Ishikawa (cell line): ENCODE measurements around the gene OVOL1.

Source experiments
- CEBPB ChIP-seq: IDR thresholded peaks from 2 replicates; pipeline ENCODE4 v1.6.1; 2012
- CREB1 ChIP-seq: IDR thresholded peaks from 2 replicates; pipeline ENCODE4 v1.6.1; 2012; ENCODE audit warnings: low read depth
- EGR1 ChIP-seq: IDR thresholded peaks from 2 replicates; pipeline ENCODE4 v1.6.1; 2012
- EP300 ChIP-seq: IDR thresholded peaks from 2 replicates; pipeline ENCODE4 v1.6.1; 2012; ENCODE audit warnings: borderline replicate concordance
- FOXM1 ChIP-seq: IDR thresholded peaks from 2 replicates; pipeline ENCODE4 v1.6.1; 2012; ENCODE audit warnings: low read depth, borderline replicate concordance
- MAX ChIP-seq: IDR thresholded peaks from 2 replicates; pipeline ENCODE4 v1.6.1; 2012
- NFIC ChIP-seq: IDR thresholded peaks from 2 replicates; pipeline ENCODE4 v1.6.1; 2012
- RAD21 ChIP-seq: IDR thresholded peaks from 2 replicates; pipeline ENCODE4 v1.6.1; 2012; ENCODE audit warnings: low read depth
- REST ChIP-seq: IDR thresholded peaks from 2 replicates; pipeline ENCODE4 v1.6.1; 2012; ENCODE audit warnings: low read depth, mild to moderate bottlenecking
- TAF1 ChIP-seq: IDR thresholded peaks from 2 replicates; pipeline ENCODE4 v1.6.1; 2012; ENCODE audit warnings: low read depth, mild to moderate bottlenecking
- TCF12 ChIP-seq: IDR thresholded peaks from 2 replicates; pipeline ENCODE4 v1.6.1; 2012; ENCODE audit warnings: low read depth
- TEAD4 ChIP-seq: IDR thresholded peaks from 2 replicates; pipeline ENCODE4 v1.6.1; 2012
- USF1 ChIP-seq: IDR thresholded peaks from 2 replicates; pipeline ENCODE4 v1.6.1; 2012
- YY1 ChIP-seq: IDR thresholded peaks from 2 replicates; pipeline ENCODE4 v1.6.1; 2012; ENCODE audit warnings: low read depth
- ZBTB7A ChIP-seq: IDR thresholded peaks from 2 replicates; pipeline ENCODE4 v1.6.1; 2012; ENCODE audit warnings: low read depth

OVOL1 gene

GRCh38 chr11:65767406-65767805, 19.5 kb upstream of the OVOL1 start:
- TF ChIP-seq TCF12 (no peak), REST (no peak), TAF1 (no peak), RAD21 (no peak), ZBTB7A (no peak), EGR1 (no peak), USF1 (no peak), YY1 (no peak), TEAD4 (no peak), FOXM1 (no peak), CREB1 (no peak), NFIC (no peak), MAX (no peak), EP300 (no peak), CEBPB (no peak)

GRCh38 chr11:65770951-65771567, 15.8 kb upstream of the OVOL1 start:
- no peak for TF ChIP-seq ZBTB7A
- no peak for TF ChIP-seq MAX
- no peak for TF ChIP-seq TAF1
- TF ChIP-seq FOXM1, result no peak
- TF ChIP-seq EGR1, result no peak
- TF ChIP-seq USF1, result no peak
- TF ChIP-seq RAD21, result no peak

DNA sequence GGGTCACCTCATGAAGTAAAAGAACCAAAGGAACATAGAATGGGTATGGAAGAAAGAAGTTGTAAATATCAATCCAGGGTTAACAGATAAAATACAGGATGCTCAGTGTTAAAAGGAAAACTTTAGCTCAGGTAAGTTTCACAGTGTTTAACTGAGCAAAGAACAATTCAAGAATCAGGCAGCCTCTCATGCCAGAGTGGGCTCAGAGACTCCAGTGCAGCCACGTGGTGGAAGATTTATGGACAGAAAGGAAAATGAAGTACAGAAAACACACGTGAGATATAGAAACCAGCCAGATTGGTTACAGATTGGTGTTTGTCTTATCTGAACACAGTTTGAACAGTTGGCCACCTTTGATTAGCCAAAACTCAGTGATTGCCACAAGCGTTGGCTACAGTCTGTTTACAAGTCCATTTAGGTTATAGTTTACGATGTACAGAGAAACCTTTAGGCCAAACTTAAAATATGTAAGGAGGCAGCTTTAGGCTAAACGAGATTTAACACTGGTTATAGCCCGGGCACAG, 15.2 kb upstream of the OVOL1 start:
- TF ChIP-seq ZBTB7A (no peak), EGR1 (no peak), MAX (no peak), TAF1 (no peak), CREB1 (no peak), NFIC (no peak), CEBPB (no peak), FOXM1 (no peak), REST (no peak), RAD21 (no peak), YY1 (no peak)

GRCh38 chr11:65773784-65774411, 13.0 kb upstream of the OVOL1 start:
- TF ChIP-seq MAX (no peak), EGR1 (no peak)

DNA sequence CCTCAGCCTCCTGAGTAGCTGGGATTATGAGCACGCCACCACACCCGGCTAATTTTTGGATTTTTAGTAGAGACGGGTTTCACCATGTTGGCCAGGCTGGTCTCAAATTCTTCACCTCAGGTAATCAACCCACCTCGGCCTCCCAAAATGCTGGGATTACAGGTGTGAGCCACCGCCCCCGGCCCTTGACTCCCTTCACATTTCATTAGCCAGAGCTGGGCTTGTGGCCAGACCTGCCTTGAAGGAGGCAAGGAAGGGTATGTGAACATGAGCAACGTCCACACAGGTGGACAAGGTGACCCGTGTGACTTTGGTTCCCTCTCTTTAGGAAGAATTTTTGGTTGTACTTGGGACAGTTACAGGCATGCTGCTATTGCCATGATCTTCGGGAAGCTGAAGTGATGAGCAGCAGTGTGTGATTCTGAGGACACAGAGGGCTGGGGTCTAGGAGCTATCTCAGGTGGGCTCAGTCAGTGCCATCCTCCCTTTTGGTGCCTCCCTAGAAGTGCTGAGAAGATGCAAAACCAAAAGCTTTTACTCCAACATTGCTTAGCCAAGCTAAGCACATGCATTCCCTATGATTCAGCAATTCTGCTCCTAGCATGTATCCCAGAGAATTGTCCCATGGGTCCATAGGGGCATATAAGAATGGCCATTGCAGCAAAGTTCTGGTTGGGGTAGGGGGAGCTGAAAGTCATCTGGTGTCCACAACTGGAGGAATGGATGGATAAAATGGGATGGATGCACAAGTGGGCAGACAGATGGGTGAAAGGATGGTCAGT, 12.1 kb upstream of the OVOL1 start:
- TF ChIP-seq RAD21, result no peak
- TF ChIP-seq EP300, result no peak
- no peak for TF ChIP-seq MAX
- TF ChIP-seq CREB1, result no peak
- TF ChIP-seq TEAD4, result no peak
